Testis (tissue), 2 donors: ENCODE results near the gene DPF3.

Experiments used
- POLR2A ChIP-seq: fragments of 450-650 bp; IDR thresholded peaks from one replicate; pipeline ENCODE4 v1.6.1; 2017; ENCODE audit warnings: antibody characterized with exemption, mild to moderate bottlenecking, moderate library complexity
- TF ChIP-seq, protein P1 (sequence below), 3 experiments: fragments of 450-650 bp in 2 of 3; fragments of 200-600 bp in 1 of 3; sonication (generic) in 1 of 3; IDR thresholded peaks; one replicate each; pipeline ENCODE4 v1.5.1; 2016 to 2019; ENCODE audit warnings: antibody characterized with exemption in 3 of 3, mild to moderate bottlenecking in 2 of 3, moderate library complexity in 1 of 3

- TF ChIP-seq POLR2A, result no peak
- TF ChIP-seq, protein P1, sequence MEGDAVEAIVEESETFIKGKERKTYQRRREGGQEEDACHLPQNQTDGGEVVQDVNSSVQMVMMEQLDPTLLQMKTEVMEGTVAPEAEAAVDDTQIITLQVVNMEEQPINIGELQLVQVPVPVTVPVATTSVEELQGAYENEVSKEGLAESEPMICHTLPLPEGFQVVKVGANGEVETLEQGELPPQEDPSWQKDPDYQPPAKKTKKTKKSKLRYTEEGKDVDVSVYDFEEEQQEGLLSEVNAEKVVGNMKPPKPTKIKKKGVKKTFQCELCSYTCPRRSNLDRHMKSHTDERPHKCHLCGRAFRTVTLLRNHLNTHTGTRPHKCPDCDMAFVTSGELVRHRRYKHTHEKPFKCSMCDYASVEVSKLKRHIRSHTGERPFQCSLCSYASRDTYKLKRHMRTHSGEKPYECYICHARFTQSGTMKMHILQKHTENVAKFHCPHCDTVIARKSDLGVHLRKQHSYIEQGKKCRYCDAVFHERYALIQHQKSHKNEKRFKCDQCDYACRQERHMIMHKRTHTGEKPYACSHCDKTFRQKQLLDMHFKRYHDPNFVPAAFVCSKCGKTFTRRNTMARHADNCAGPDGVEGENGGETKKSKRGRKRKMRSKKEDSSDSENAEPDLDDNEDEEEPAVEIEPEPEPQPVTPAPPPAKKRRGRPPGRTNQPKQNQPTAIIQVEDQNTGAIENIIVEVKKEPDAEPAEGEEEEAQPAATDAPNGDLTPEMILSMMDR (IDR thresholded peaks at IDR 0.05), result no peak
Measured at GRCh38 chr14:72644038-72644437, 249.9 kb downstream of the DPF3 start.
